Panc1 (cell line): Measurements from ENCODE around the gene HDAC6. TPM values are rescaled to one million over a fixed set of nuclear protein-coding genes. Genes with fewer than 3 reads are reported as not detected.

Source experiments
- ATAC-seq: fragments of 200-7000 bp; cut with Tn5 transposase; 2 replicates; pipeline ENCODE4 v1.9.1; 2020; ENCODE audit warnings: mild to moderate bottlenecking, moderate library complexity
- BruUV-seq: library from RNA; stranded (reverse); fragments of 400-500 nt; replicated peaks from 2 replicates; lab custom pipeline; 2021; lab: Mats Ljungman, UMichigan
- CTCF ChIA-PET: fragments of 300-600 bp; sonication (Branson Sonifier 250); formaldehyde crosslinking; loops from one replicate; lab custom pipeline; 2022; ENCODE audit warnings: antibody characterized with exemption; lab: Charles Lee
- POLR2A ChIA-PET: fragments of 300-600 bp; sonication (Branson Sonifier 250); formaldehyde crosslinking; loops from one replicate; lab custom pipeline; 2022; ENCODE audit warnings: antibody characterized with exemption; lab: Charles Lee
- DNase-seq: peaks from one replicate; pipeline ENCODE4 v3.0.0-alpha.2; 2010; ENCODE audit warnings: low read depth, low spot score
- H3K27ac ChIP-seq: 2 replicates; pipeline ENCODE4 v1.5.1; 2011; ENCODE audit warnings: mild to moderate bottlenecking, low read length, inconsistent platforms
- H3K27me3 ChIP-seq: fragments of 200-500 bp; sonication (Bioruptor generic); 2 replicates; pipeline ENCODE4 v1.6.0; 2014; ENCODE audit warnings: low read length, inconsistent platforms; ENCODE audit not compliant: control insufficient read depth, insufficient read depth
- H3K36me3 ChIP-seq: fragments of 200-500 bp; sonication (Bioruptor generic); 2 replicates; pipeline ENCODE4 v1.5.1; 2014; ENCODE audit warnings: inconsistent platforms, mild to moderate bottlenecking, low read length, moderate library complexity; ENCODE audit not compliant: control insufficient read depth, insufficient read depth
- H3K4me1 ChIP-seq: 2 replicates; pipeline ENCODE4 v1.5.1; 2011; ENCODE audit warnings: inconsistent platforms, mild to moderate bottlenecking, low read length, moderate library complexity; ENCODE audit not compliant: control insufficient read depth, insufficient read depth
- H3K4me3 ChIP-seq, 2 experiments: 2 replicates each; pipeline ENCODE4 v1.5.1; 2011 to 2012; ENCODE audit warnings: low read depth in 2 of 2, low read length in 2 of 2, mild to moderate bottlenecking in 2 of 2, inconsistent platforms in 1 of 2, moderate library complexity in 1 of 2
- H3K9me3 ChIP-seq: fragments of 200-500 bp; sonication (Bioruptor generic); 2 replicates; pipeline ENCODE4 v1.5.1; 2014; ENCODE audit warnings: low read depth, mild to moderate bottlenecking, inconsistent platforms, low read length, moderate library complexity; ENCODE audit not compliant: control insufficient read depth, insufficient read depth
- CTCF ChIP-seq: fragments of 450-650 bp; IDR thresholded peaks from 2 replicates; pipeline ENCODE4 v1.5.1; 2017; ENCODE audit warnings: mild to moderate bottlenecking
- POLR2AphosphoS5 ChIP-seq: IDR thresholded peaks from 2 replicates; pipeline ENCODE4 v1.6.1; 2012; ENCODE audit warnings: mild to moderate bottlenecking, low read depth, low read length, moderate library complexity
- REST ChIP-seq, 2 experiments: IDR thresholded peaks; 2 replicates each; pipeline ENCODE4 v1.6.1; 2011 to 2012; ENCODE audit warnings: low read depth in 2 of 2, control low read depth in 1 of 2, low read length in 1 of 2, mild to moderate bottlenecking in 1 of 2, moderate library complexity in 1 of 2; ENCODE audit not compliant: insufficient read depth in 1 of 2
- SIN3A ChIP-seq: IDR thresholded peaks from 2 replicates; pipeline ENCODE4 v1.6.1; 2012; ENCODE audit warnings: low read depth, mild to moderate bottlenecking, low read length, moderate library complexity, borderline replicate concordance; ENCODE audit not compliant: insufficient read depth
- TCF7L2 ChIP-seq: IDR thresholded peaks from 2 replicates; pipeline ENCODE4 v1.6.1; 2011; ENCODE audit warnings: mild to moderate bottlenecking, low read depth, low read length, inconsistent platforms
- in situ Hi-C: cut with HindIII; loops from 2 replicates; pipeline ENCODE4 v1.10.0; 2016; ENCODE audit warnings: low sequenced_read_pairs, low pct_unique_long_range_greater_than_20kb
- intact Hi-C: fragments of 100-400 bp; cut with micrococcal nuclease; formaldehyde crosslinking; loops from one replicate; pipeline ENCODE4 v1.10.0; 2022; ENCODE audit not compliant: unreplicated experiment
- total RNA-seq: library from RNA; stranded (reverse); gene quantifications from one replicate; pipeline ENCODE4 v1.2.1, GENCODE V29; 2021; ENCODE audit not compliant: unreplicated experiment

The HDAC6 gene
- total RNA-seq, 1 experiment from 2014 or later, result 97.1 TPM

- in situ Hi-C loops, result no loop called here
- POLR2A ChIA-PET, result no interaction called here
- no peak for DNase-seq
Observed at GRCh38 chrX:48814722-48815121, 12.9 kb downstream of the HDAC6 start.

GRCh38 chrX:48815266-48815665 is 13.4 kb downstream of the HDAC6 start:
- Histone ChIP-seq H3K36me3 (no peaks in the 10 kb centered on the region; the same call in 1 of the 2 replicates), H3K4me1 (no peaks in the 10 kb centered on the region), H3K27me3 (no peaks in the 10 kb centered on the region), H3K27ac (no peak overlapping the region), H3K4me3 (no peak overlapping the region), H3K9me3 (no peaks in the 10 kb centered on the region)
- TF ChIP-seq TCF7L2, result no peak
- TF ChIP-seq CTCF, result no peak
- no peak for TF ChIP-seq SIN3A
- no peak for TF ChIP-seq REST (IDR thresholded peaks at IDR 0.05; ENCODE audit: insufficient read depth in 1 of 2, low read depth in 2 of 2, low read length in 1 of 2)
- TF ChIP-seq POLR2AphosphoS5, result no peak
- in situ Hi-C loops (no loop called here), intact Hi-C loops (no loop called here)
- BruUV-seq, result no TSS peak
- ChIA-PET POLR2A (no interaction called here), CTCF (no interaction called here)
- ATAC-seq (no peak), DNase-seq (no peak)

More at GRCh38 chrX:48814722-48815121, 12.9 kb downstream of the HDAC6 start:
- intact Hi-C loops, result no loop called here
- H3K9me3 ChIP-seq, result no peaks in the 10 kb centered on the region
- ATAC-seq, result no peak
- H3K4me3 ChIP-seq, result no peak overlapping the region
- no peaks in the 10 kb centered on the region for H3K4me1 ChIP-seq
- no peak for TF ChIP-seq SIN3A
- CTCF ChIA-PET, result no interaction called here
- no peaks in the 10 kb centered on the region; the same call in 1 of the 2 replicates for H3K36me3 ChIP-seq
- no TSS peak for BruUV-seq
- H3K27ac ChIP-seq, result no peak overlapping the region
- H3K27me3 ChIP-seq, result no peaks in the 10 kb centered on the region

GRCh38 chrX:48816014-48816810 is 14.3 kb downstream of the HDAC6 start:
- intact Hi-C loops, result no loop called here

More at GRCh38 chrX:48816014-48816810, 14.3 kb downstream of the HDAC6 start:
- in situ Hi-C loops, result no loop called here
- Histone ChIP-seq H3K4me1 (no peaks in the 10 kb centered on the region), H3K27me3 (no peaks in the 10 kb centered on the region), H3K9me3 (no peaks in the 10 kb centered on the region), H3K4me3 (no peak overlapping the region), H3K27ac (no peak overlapping the region), H3K36me3 (no peaks in the 10 kb centered on the region; the same call in 1 of the 2 replicates)
- 0 out of 2 replicates have a peak, but pooled peaks have one; percentile 36 for ATAC-seq
- no TSS peak for BruUV-seq
- DNase-seq, result no peak
- CTCF ChIA-PET, result no interaction called here
- TF ChIP-seq SIN3A, result no peak
- TF ChIP-seq TCF7L2, result no peak
- POLR2A ChIA-PET, result interaction anchor here (0.7 kb wide), 1 partner anchor 14 kb away, joined by 13 read pairs; the partner anchor contains the start of gene HDAC6
